HG02981 (cell line): ENCODE data around the gene IGFL1.
"Not testable (repeated sequence)": the region's sequence is repeated elsewhere in the genome, so short reads cannot be mapped to it uniquely, and the experiment has no call there.

Experiments used
- ATAC-seq: cut with Tn5 transposase; IDR thresholded peaks from one replicate; pipeline ENCODE4 v1.9.1; 2021; ENCODE audit warnings: mild to moderate bottlenecking, moderate library complexity; ENCODE audit not compliant: unreplicated experiment

The IGFL1 gene

GRCh38 chr19:46201454-46202310, 27.9 kb upstream of the IGFL1 start:
- ATAC-seq = no peak

- ATAC-seq = no peak
These were observed 27.1 kb upstream of the IGFL1 start for GRCh38 chr19:46202426-46202825.

- ATAC-seq = no peak
These were observed 26.4 kb upstream of the IGFL1 start for GRCh38 chr19:46202872-46203860.

GRCh38 chr19:46204008-46204407, 25.5 kb upstream of the IGFL1 start:
- no peak for ATAC-seq

GRCh38 chr19:46205183-46205984, 24.2 kb upstream of the IGFL1 start:
- no peak for ATAC-seq

- ATAC-seq = no peak
These were observed 23.4 kb upstream of the IGFL1 start for GRCh38 chr19:46206176-46206575.

GRCh38 chr19:46206682-46207081, 22.9 kb upstream of the IGFL1 start:
- ATAC-seq = no peak

GRCh38 chr19:46207858-46208257, 21.7 kb upstream of the IGFL1 start:
- not testable (repeated sequence) for ATAC-seq

GRCh38 chr19:46209051-46209450, 20.5 kb upstream of the IGFL1 start:
- ATAC-seq = no peak

GRCh38 chr19:46209472-46209871, 20.1 kb upstream of the IGFL1 start:
- no peak for ATAC-seq

GRCh38 chr19:46210669-46211068, 18.9 kb upstream of the IGFL1 start:
- no peak for ATAC-seq

- ATAC-seq = no peak
These were observed 18.2 kb upstream of the IGFL1 start for GRCh38 chr19:46211201-46211881.

- ATAC-seq = not testable (repeated sequence)
These were observed 16.9 kb upstream of the IGFL1 start for GRCh38 chr19:46212592-46212991.

- no peak for ATAC-seq
These were observed 16.4 kb upstream of the IGFL1 start for GRCh38 chr19:46213156-46213555.

- ATAC-seq = no peak
These were observed 15.7 kb upstream of the IGFL1 start for GRCh38 chr19:46213806-46214205.

GRCh38 chr19:46216612-46217011, 12.9 kb upstream of the IGFL1 start:
- no peak for ATAC-seq

- no peak for ATAC-seq
These were observed 12.1 kb upstream of the IGFL1 start for GRCh38 chr19:46217476-46217875.

GRCh38 chr19:46218160-46218559, 11.4 kb upstream of the IGFL1 start:
- ATAC-seq = no peak

GRCh38 chr19:46220038-46220615, 9.4 kb upstream of the IGFL1 start:
- ATAC-seq = no peak

GRCh38 chr19:46221152-46221551, 8.4 kb upstream of the IGFL1 start:
- no peak for ATAC-seq
